Measurements from ENCODE around the gene COL20A1. TPM values are rescaled to one million over a fixed set of nuclear protein-coding genes. Genes with fewer than 3 reads are reported as not detected.

Gene COL20A1
- total and polyA plus RNA-seq, 12 donors, result 0.26 to 0.30 TPM; not detected in 10

- H3K4me3 ChIP-seq, result no peak overlapping the region
- no peak for ATAC-seq
- DNase-seq, result peak in 1 of 2 donors; percentile 6
Observed at GRCh38 chr20:63285636-63286615, 7.1 kb upstream of the COL20A1 start.

GRCh38 chr20:63286781-63287696, 5.9 kb upstream of the COL20A1 start:
- H3K4me3 ChIP-seq, result no peak overlapping the region
- H3K4me1 ChIP-seq, result peaks cover 0 to 10% (median 0%) of the 10 kb centered on the region in 9 donors
- WGBS, 2 donors, result 83 to 85% methylated on average over 23 of the region's 23 CpGs
- no peaks in the 10 kb centered on the region for H3K27me3 ChIP-seq
- H3K36me3 ChIP-seq, result peaks cover 0 to 76% (median 18%) of the 10 kb centered on the region in 9 donors
- intact Hi-C loops (cut with DNase I), result no loop called here
- no peaks in the 10 kb centered on the region for H3K9me3 ChIP-seq
- H3K27ac ChIP-seq, result no peak overlapping the region
- no peak for TF ChIP-seq CTCF (IDR thresholded peaks at IDR 0.05)
- DNase-seq (peak in 1 of 2 donors; percentile 4), ATAC-seq (no peak)

More at GRCh38 chr20:63285636-63286615, 7.1 kb upstream of the COL20A1 start:
- WGBS, 2 donors, result 95% methylated on average over 44 of the region's 44 CpGs
- no peaks in the 10 kb centered on the region for H3K9me3 ChIP-seq
- intact Hi-C loops (cut with DNase I), result no loop called here
- no peaks in the 10 kb centered on the region for H3K27me3 ChIP-seq
- H3K36me3 ChIP-seq, result peaks cover 0 to 87% (median 18%) of the 10 kb centered on the region in 9 donors
- TF ChIP-seq CTCF (IDR thresholded peaks at IDR 0.05), result no peak
- peaks cover 0 to 4% (median 0%) of the 10 kb centered on the region in 9 donors for H3K4me1 ChIP-seq
- H3K27ac ChIP-seq, result no peak overlapping the region

GRCh38 chr20:63287697-63288580, 5.0 kb upstream of the COL20A1 start:
- H3K4me1 ChIP-seq, result peaks cover 0 to 10% (median 0%) of the 10 kb centered on the region in 9 donors
- H3K36me3 ChIP-seq, result peaks cover 0 to 67% (median 12%) of the 10 kb centered on the region in 9 donors
- no peak for TF ChIP-seq CTCF (IDR thresholded peaks at IDR 0.05)
- intact Hi-C loops (cut with DNase I), result no loop called here
- H3K27me3 ChIP-seq, result peaks cover 0 to 6% (median 0%) of the 10 kb centered on the region in 7 donors
- ATAC-seq, result no peak
- no peaks in the 10 kb centered on the region for H3K9me3 ChIP-seq
- DNase-seq, result peak in 1 of 2 donors; percentile 19
- H3K27ac ChIP-seq, result no peak overlapping the region
- H3K4me3 ChIP-seq, result no peak overlapping the region
- 80 to 85% methylated on average over 55 of the region's 55 CpGs for WGBS, 2 donors

Data from heart right ventricle (tissue), 16 donors.